Measurements from ENCODE around the gene KIF1A.
"Not testable (repeated sequence)": the region's sequence is repeated elsewhere in the genome, so short reads cannot be mapped to it uniquely, and the experiment has no call there.

Gene KIF1A

DNA sequence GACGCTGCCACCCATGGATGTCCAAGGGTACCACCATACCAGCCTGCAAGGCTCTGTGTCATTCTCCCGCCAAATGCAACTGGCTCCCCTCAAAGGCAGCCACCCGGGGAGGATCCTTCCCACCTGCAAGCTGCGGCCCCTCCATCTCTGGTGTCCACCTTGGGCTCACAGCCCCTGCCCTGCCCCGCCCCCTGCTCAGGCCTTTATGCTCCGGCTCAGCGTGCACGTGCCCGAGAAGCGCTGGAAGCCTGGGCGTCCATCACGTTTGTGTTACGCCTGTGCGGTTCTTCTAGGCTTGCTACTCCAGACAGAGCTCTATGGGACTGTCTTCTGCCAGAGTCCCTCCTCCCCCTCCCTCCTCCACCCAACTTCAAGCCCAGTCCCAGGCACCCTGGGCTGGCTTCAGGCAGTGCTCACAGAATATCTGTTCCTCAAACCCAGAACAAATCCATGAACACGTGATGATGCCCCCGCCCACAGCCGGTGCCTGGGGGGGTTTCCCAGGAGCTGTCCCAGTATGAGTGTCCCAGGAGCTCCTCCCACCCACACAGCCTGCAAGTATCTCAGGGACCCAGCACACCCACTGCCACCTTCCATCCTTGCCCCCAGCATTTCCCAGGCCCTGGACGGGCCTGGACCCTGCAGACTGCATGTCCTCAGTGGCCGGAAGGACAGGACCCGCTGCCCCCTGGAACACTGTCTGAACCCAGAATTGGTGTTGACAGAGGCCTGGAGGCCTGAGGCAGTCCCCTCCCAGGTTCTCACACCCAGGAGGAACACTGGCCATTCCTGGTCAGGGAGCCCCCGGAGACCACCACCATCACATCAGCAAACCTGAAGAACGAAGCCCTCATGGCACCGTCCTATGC lies 30.3 kb downstream of the KIF1A start:
- no peak for DNase-seq (ENCODE audit: low read depth)

DNA sequence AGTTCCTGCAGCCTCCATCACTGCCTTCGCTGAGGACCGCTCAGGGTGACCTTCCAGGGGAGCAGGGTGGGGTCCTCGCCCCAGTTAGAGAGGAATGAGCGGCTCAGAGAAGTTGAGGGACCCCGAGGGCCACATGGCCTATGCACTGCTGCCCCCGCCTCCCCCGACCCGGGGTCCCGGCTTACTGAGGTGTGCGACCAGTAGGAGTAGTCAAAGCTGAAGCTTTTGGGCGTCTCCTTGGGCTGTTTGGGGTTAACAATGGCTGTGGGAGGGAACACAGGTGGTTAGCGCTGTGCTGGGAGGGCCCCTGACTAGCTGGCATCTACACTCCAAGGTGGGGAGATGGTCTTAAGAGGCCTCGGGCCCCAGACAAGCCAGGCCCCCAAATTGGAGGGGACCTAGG lies 31.0 kb downstream of the KIF1A start:
- no peak overlapping the region for H3K4me3 ChIP-seq (ENCODE audit: low read depth, low read length)
- DNase-seq (ENCODE audit: low read depth), result no peak

More for the DNA sequence above, 30.3 kb downstream of the KIF1A start:
- no peak overlapping the region for H3K4me3 ChIP-seq (ENCODE audit: low read depth, low read length)

GRCh38 chr2:240788482-240788881 lies 31.5 kb downstream of the KIF1A start:
- no peak for DNase-seq (ENCODE audit: low read depth)
- H3K4me3 ChIP-seq (ENCODE audit: low read depth, low read length), result no peak overlapping the region

GRCh38 chr2:240787521-240788472 lies 32.2 kb downstream of the KIF1A start:
- H3K4me3 ChIP-seq (ENCODE audit: low read depth, low read length), result no peak overlapping the region
- DNase-seq (ENCODE audit: low read depth), result no peak

GRCh38 chr2:240786871-240787311 lies 33.1 kb downstream of the KIF1A start:
- DNase-seq (ENCODE audit: low read depth), result no peak
- H3K4me3 ChIP-seq (ENCODE audit: low read depth, low read length), result no peak overlapping the region

DNA sequence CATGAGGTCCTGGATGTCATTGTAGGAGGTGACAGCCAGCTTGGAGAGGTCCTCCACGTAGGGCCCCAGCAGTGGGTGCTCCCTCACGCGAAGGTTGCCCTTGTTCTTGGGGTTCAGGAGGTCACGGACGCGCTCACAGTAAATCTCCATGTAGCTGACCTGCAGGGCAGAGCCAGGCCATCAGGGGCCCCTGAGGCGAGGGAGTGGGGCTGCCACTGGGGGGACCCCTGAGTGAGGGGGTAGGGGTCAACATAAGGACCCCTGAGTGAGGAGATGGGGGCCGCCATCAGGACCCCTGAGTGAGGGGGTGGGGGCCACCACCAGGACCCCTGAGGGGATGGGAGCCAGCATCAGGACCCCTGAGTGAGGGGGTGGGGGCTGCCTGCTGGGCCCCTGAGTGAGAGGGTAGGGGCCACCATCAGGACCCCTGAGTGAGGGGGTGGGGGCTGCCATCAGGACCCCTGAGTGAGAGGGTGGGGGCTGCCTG lies 33.6 kb downstream of the KIF1A start:
- DNase-seq (ENCODE audit: low read depth), result no peak
- H3K4me3 ChIP-seq (ENCODE audit: low read depth, low read length), result no peak overlapping the region

- DNase-seq (ENCODE audit: low read depth), result no peak
- no peak overlapping the region for H3K4me3 ChIP-seq (ENCODE audit: low read depth, low read length)
Observed at GRCh38 chr2:240785424-240786335, 34.3 kb downstream of the KIF1A start.

GRCh38 chr2:240784629-240785423 lies 35.2 kb downstream of the KIF1A start:
- H3K4me3 ChIP-seq (ENCODE audit: low read depth, low read length), result no peak overlapping the region
- no peak for DNase-seq (ENCODE audit: low read depth)

GRCh38 chr2:240783819-240784621 lies 36.0 kb downstream of the KIF1A start:
- DNase-seq (ENCODE audit: low read depth), result no peak
- no peak overlapping the region for H3K4me3 ChIP-seq (ENCODE audit: low read depth, low read length)

GRCh38 chr2:240782886-240783818 lies 36.9 kb downstream of the KIF1A start:
- no peak overlapping the region for H3K4me3 ChIP-seq (ENCODE audit: low read depth, low read length)
- no peak for DNase-seq (ENCODE audit: low read depth)

GRCh38 chr2:240782221-240782885 lies 37.7 kb downstream of the KIF1A start:
- DNase-seq (ENCODE audit: low read depth), result no peak
- H3K4me3 ChIP-seq (ENCODE audit: low read depth, low read length), result no peak overlapping the region

GRCh38 chr2:240781471-240782220 lies 38.4 kb downstream of the KIF1A start:
- no peak overlapping the region for H3K4me3 ChIP-seq (ENCODE audit: low read depth, low read length)
- DNase-seq (ENCODE audit: low read depth), result no peak

- H3K4me3 ChIP-seq (ENCODE audit: low read depth, low read length), result no peak overlapping the region
- DNase-seq (ENCODE audit: low read depth), result no peak
Observed at GRCh38 chr2:240780023-240780700, 39.9 kb downstream of the KIF1A start.

DNA sequence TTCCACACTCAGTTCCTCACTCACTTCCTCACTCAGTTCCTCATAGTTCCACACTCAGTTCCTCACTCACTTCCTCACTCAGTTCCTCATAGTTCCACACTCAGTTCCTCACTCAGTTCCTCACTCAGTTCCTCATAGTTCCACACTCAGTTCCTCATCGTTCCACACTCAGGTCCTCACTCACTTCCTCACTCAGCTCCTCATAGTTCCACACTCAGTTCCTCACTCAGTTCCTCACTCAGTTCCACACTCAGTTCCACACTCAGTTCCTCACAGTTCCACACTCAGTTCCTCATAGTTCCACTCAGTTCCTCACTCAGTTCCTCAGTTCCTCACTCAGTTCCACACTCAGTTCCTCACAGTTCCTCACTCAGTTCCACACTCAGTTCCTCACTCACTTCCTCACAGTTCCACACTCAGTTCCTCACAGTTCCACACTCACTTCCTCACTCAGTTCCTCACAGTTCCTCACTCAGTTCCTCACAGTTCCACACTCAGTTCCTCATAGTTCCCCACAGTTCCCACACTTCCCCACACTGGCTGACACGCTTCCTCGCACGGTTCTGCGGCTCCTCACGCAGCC lies 40.7 kb downstream of the KIF1A start:
- DNase-seq (ENCODE audit: low read depth); H3K4me3 ChIP-seq (ENCODE audit: low read depth, low read length): not testable (repeated sequence)

All from skeletal muscle cell (primary cell).